SJSA1 (cell line): ENCODE results near the gene ADCY9. TPM values are rescaled to one million over a fixed set of nuclear protein-coding genes. Genes with fewer than 3 reads are reported as not detected.
A peak's percentile ranks its signal among the peaks of the same experiment; 100 is the strongest.
"Not testable (repeated sequence)": the region's sequence is repeated elsewhere in the genome, so short reads cannot be mapped to it uniquely, and the experiment has no call there.

Experiments
- DNase-seq, 2 experiments: peaks; one replicate each; pipeline ENCODE4 v3.0.0-alpha.2; 2015 to 2020; ENCODE audit warnings: low spot score in 2 of 2, low read depth in 1 of 2
- H3K27ac ChIP-seq: fragments of 250-450 bp; sonication (Bioruptor Pico); 2 replicates; pipeline ENCODE4 v1.5.1; 2020; ENCODE audit warnings: mild to moderate bottlenecking, moderate library complexity
- H3K27me3 ChIP-seq: fragments of 250-450 bp; sonication (Bioruptor Pico); replicated peaks from 2 replicates; pipeline ENCODE4 v1.5.1; 2020; ENCODE audit warnings: mild to moderate bottlenecking, moderate library complexity
- H3K36me3 ChIP-seq: fragments of 250-450 bp; sonication (Bioruptor Pico); 2 replicates; pipeline ENCODE4 v1.5.1; 2020; ENCODE audit warnings: mild to moderate bottlenecking
- H3K4me1 ChIP-seq: fragments of 250-450 bp; sonication (Bioruptor Pico); replicated peaks from 2 replicates; pipeline ENCODE4 v1.6.1; 2021; ENCODE audit warnings: mild to moderate bottlenecking
- H3K4me3 ChIP-seq: fragments of 250-450 bp; sonication (Bioruptor Pico); 2 replicates; pipeline ENCODE4 v1.5.1; 2020; ENCODE audit warnings: mild to moderate bottlenecking
- H3K9me3 ChIP-seq: fragments of 250-450 bp; sonication (Bioruptor Pico); replicated peaks from 2 replicates; pipeline ENCODE4 v1.5.1; 2020; ENCODE audit warnings: mild to moderate bottlenecking
- total RNA-seq: library from RNA; depleted of rRNA; stranded (reverse); fragments of >200 nt; shearing (Covaris generic); gene quantifications from 2 replicates; pipeline ENCODE4 v1.2.3, GENCODE V29; 2014

Gene ADCY9
- total RNA-seq, 1 experiment from 2014 or later, result 29.8 TPM

GRCh38 chr16:4081521-4082021 is 34.7 kb downstream of the ADCY9 start:
- peak in 1 of 2 experiments; percentile 30 for DNase-seq
- Histone ChIP-seq H3K27me3 (no peaks in the 10 kb centered on the region), H3K4me1 (no peaks in the 10 kb centered on the region), H3K27ac (no peak overlapping the region), H3K36me3 (no peaks in the 10 kb centered on the region), H3K9me3 (no peaks in the 10 kb centered on the region), H3K4me3 (no peak overlapping the region)

GRCh38 chr16:4081047-4081446 is 35.2 kb downstream of the ADCY9 start:
- no peak overlapping the region for H3K4me3 ChIP-seq
- H3K9me3 ChIP-seq, result no peaks in the 10 kb centered on the region
- peak in 1 of 2 experiments; percentile 24 for DNase-seq
- H3K4me1 ChIP-seq, result no peaks in the 10 kb centered on the region
- H3K27ac ChIP-seq, result no peak overlapping the region
- H3K36me3 ChIP-seq, result no peaks in the 10 kb centered on the region
- H3K27me3 ChIP-seq, result no peaks in the 10 kb centered on the region

- H3K9me3 ChIP-seq, result no peaks in the 10 kb centered on the region
- DNase-seq, result no peak
- H3K4me3 ChIP-seq, result no peak overlapping the region
- 0 out of 2 replicates have a peak, but pooled peaks cover 3% of the 10 kb centered on the region for H3K4me1 ChIP-seq
- no peaks in the 10 kb centered on the region for H3K36me3 ChIP-seq
- no peaks in the 10 kb centered on the region for H3K27me3 ChIP-seq
- H3K27ac ChIP-seq, result no peak overlapping the region
Measured at GRCh38 chr16:4077174-4077649, 39.0 kb downstream of the ADCY9 start.

GRCh38 chr16:4075534-4075933 is 40.7 kb downstream of the ADCY9 start:
- H3K4me1 ChIP-seq, result 0 out of 2 replicates have a peak, but pooled peaks cover 3% of the 10 kb centered on the region
- no peaks in the 10 kb centered on the region for H3K27me3 ChIP-seq
- no peaks in the 10 kb centered on the region for H3K36me3 ChIP-seq
- peak in 1 of 2 experiments; percentile 20 for DNase-seq
- H3K4me3 ChIP-seq, result no peak overlapping the region
- no peaks in the 10 kb centered on the region for H3K9me3 ChIP-seq
- H3K27ac ChIP-seq, result no peak overlapping the region

GRCh38 chr16:4073150-4073549 is 43.1 kb downstream of the ADCY9 start:
- DNase-seq, result peak in 1 of 2 experiments; percentile 44
- not testable (repeated sequence) for H3K9me3 ChIP-seq, H3K27ac ChIP-seq

GRCh38 chr16:4071686-4072561 is 44.3 kb downstream of the ADCY9 start:
- no peaks in the 10 kb centered on the region for H3K36me3 ChIP-seq
- H3K27ac ChIP-seq, result no peak overlapping the region
- no peaks in the 10 kb centered on the region for H3K27me3 ChIP-seq
- H3K9me3 ChIP-seq, result no peaks in the 10 kb centered on the region
- DNase-seq, result no peak
- H3K4me3 ChIP-seq, result no peak overlapping the region
- H3K4me1 ChIP-seq, result peaks cover 8% of the 10 kb centered on the region; the same call in 1 of the 2 replicates

More at GRCh38 chr16:4073150-4073549, 43.1 kb downstream of the ADCY9 start:
- H3K36me3 ChIP-seq, H3K27me3 ChIP-seq, H3K4me1 ChIP-seq, H3K4me3 ChIP-seq: not testable (repeated sequence)

- Histone ChIP-seq H3K27me3 (no peaks in the 10 kb centered on the region), H3K9me3 (no peaks in the 10 kb centered on the region), H3K4me1 (peaks cover 8% of the 10 kb centered on the region; the same call in 1 of the 2 replicates), H3K27ac (no peak overlapping the region), H3K4me3 (no peak overlapping the region), H3K36me3 (no peaks in the 10 kb centered on the region)
- DNase-seq, result no peak
Measured at GRCh38 chr16:4070936-4071335, 45.3 kb downstream of the ADCY9 start.

- H3K9me3 ChIP-seq, result no peaks in the 10 kb centered on the region
- peaks cover 6% of the 10 kb centered on the region; the same call in 1 of the 2 replicates for H3K4me1 ChIP-seq
- no peak for DNase-seq
- no peaks in the 10 kb centered on the region for H3K27me3 ChIP-seq
- H3K36me3 ChIP-seq, result no peaks in the 10 kb centered on the region
- H3K4me3 ChIP-seq, result no peak overlapping the region
- H3K27ac ChIP-seq, result no peak overlapping the region
Measured at GRCh38 chr16:4067262-4068001, 48.8 kb downstream of the ADCY9 start.

- Histone ChIP-seq H3K27me3 (no peaks in the 10 kb centered on the region), H3K36me3 (no peaks in the 10 kb centered on the region; the same call in 1 of the 2 replicates), H3K4me3 (no peak overlapping the region), H3K27ac (no peak overlapping the region), H3K4me1 (peaks cover 5% of the 10 kb centered on the region; the same call in 1 of the 2 replicates), H3K9me3 (no peaks in the 10 kb centered on the region; the same call in 1 of the 2 replicates)
- no peak for DNase-seq
Measured at GRCh38 chr16:4064950-4065352, 51.3 kb downstream of the ADCY9 start.

- H3K36me3 ChIP-seq, result no peaks in the 10 kb centered on the region; the same call in 1 of the 2 replicates
- DNase-seq, result no peak
- peaks cover 2% of the 10 kb centered on the region; the same call in 1 of the 2 replicates for H3K4me1 ChIP-seq
- no peaks in the 10 kb centered on the region for H3K27me3 ChIP-seq
- no peak overlapping the region for H3K4me3 ChIP-seq
- no peak overlapping the region for H3K27ac ChIP-seq
- H3K9me3 ChIP-seq, result no peaks in the 10 kb centered on the region; the same call in 1 of the 2 replicates
Measured at GRCh38 chr16:4062212-4062802, 53.9 kb downstream of the ADCY9 start.

- DNase-seq, result no peak
- no peaks in the 10 kb centered on the region; the same call in 1 of the 2 replicates for H3K36me3 ChIP-seq
Measured at GRCh38 chr16:4060823-4061222, 55.4 kb downstream of the ADCY9 start.

GRCh38 chr16:4060009-4060408 is 56.2 kb downstream of the ADCY9 start:
- Histone ChIP-seq H3K36me3 (no peaks in the 10 kb centered on the region; the same call in 1 of the 2 replicates), H3K27me3 (no peaks in the 10 kb centered on the region), H3K4me1 (peaks cover 13% of the 10 kb centered on the region), H3K9me3 (no peaks in the 10 kb centered on the region; the same call in 1 of the 2 replicates), H3K27ac (no peak overlapping the region), H3K4me3 (no peak overlapping the region)
- DNase-seq, result peak in 1 of 2 experiments; percentile 16

More at GRCh38 chr16:4060823-4061222, 55.4 kb downstream of the ADCY9 start:
- Histone ChIP-seq H3K4me1 (peaks cover 10% of the 10 kb centered on the region), H3K27ac (no peak overlapping the region), H3K27me3 (no peaks in the 10 kb centered on the region), H3K4me3 (no peak overlapping the region), H3K9me3 (no peaks in the 10 kb centered on the region; the same call in 1 of the 2 replicates)

GRCh38 chr16:4058386-4058785 is 57.9 kb downstream of the ADCY9 start:
- H3K27ac ChIP-seq, result no peak overlapping the region
- peaks cover 27% of the 10 kb centered on the region for H3K4me1 ChIP-seq
- H3K9me3 ChIP-seq, result no peaks in the 10 kb centered on the region; the same call in 1 of the 2 replicates
- no peaks in the 10 kb centered on the region for H3K27me3 ChIP-seq
- no peak for DNase-seq
- H3K4me3 ChIP-seq, result no peak overlapping the region
- no peaks in the 10 kb centered on the region; the same call in 1 of the 2 replicates for H3K36me3 ChIP-seq
